Stimulated activated CD8-positive, alpha-beta memory T cell treated with anti-CD3 and anti-CD28 coated beads, Interleukin-12 subunit alpha, Interleukin-12 subunit beta, amount 100 ng/mL, for 24 hours (primary cell): ENCODE measurements around the gene MMADHC.
A peak's percentile ranks its signal among the peaks of the same experiment; 100 is the strongest.

Experiments
- DNase-seq: peaks from one replicate; pipeline ENCODE4 v3.0.0-alpha.2; 2020; ENCODE audit errors: extremely low read depth

The MMADHC gene

DNA sequence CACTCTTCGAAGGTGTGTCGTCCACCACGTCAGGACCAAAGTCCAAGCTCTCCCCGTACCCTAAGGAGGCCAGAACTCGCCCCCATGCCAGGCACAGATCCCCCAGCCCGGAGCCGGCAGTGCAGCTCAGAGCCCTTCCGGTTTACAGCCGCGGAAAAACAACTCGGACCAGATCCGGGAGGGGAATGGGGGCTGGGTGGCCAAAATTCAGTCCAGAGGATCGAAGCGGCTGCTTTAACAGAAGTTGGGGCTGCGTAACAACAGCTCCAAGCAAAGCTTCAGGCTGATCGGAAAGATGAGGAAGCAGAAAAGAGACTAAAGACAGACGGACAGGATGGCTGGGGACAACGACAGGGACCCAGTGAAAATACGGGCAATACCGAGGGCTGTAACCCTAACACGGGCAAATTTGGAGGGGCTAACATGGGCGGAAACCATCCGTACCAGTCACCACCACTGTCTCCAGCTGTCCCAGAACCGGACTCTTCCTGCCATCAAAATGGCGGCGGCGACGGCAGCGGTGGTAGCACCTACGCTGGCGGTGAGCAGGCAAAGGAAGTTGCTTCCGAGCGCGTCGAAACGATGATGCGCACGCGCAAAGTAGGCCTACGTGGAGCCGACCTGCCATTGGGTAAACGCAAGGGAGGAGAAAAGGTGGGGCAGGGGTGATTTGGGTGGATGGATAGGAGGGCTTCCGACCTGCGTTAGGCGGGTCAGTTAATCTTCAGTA is at the start of gene MMADHC:
Gene MMADHC (minus strand): TSS at position 556 of the 730 bp plus-strand sequence. CDS start 678 bp downstream, outside the sequence.
- DNase-seq: peak; percentile 86

DNA sequence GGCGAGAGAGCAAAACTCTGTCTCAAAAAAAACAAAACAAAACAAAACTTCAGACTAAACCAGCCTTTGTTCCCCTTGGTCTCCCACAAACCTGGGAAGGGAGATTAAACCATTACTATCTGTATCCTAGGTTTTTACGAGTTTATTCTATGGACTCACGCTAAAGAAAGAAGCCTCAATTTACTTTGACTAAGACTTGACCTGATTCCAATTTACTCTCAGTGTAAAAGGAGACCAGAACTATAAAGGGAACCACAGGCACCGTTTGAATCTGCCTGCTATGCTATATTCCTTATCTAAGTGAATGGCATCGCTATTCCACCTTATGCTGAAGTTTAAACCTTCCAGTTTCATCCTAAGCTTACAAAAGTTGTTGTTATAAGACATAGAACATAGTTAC is 46.5 kb upstream of the MMADHC start:
- no peak for DNase-seq

DNA sequence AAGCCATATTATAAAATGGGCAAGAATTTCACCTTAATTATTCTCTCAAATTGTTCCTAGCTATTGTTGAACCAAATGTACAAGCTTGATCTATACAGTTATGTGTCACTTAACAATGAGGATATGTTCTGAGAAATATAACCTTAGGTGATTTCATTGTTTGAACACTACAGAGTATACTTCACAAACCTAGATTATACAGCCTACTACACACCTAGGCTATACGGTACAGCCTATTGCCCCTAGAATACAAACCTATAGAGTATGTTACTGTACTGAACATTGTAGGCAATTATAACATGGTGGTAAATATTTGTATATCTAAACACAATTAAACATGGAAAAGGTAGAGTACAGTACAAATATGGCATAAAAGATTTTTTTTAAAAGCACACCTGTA is 42.9 kb upstream of the MMADHC start:
- DNase-seq: no peak

DNA sequence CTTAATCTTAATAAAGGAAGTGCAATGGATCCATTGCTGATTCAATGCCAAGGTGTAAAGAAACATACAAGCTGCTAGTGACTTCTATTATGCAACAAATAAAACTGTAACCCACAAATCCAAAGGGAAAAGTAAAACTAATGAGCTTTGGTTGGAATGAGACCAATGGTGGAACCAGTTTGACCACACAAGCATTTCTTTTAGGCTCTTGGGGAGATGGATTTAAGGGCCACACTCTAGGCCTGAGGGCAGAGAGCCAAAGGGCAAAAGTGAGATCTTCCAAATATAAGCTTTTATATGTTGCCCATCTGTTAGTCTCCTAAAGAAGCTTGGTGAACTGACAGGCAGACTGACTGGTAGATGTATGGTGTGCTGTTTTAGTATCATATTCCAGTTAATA is 41.5 kb upstream of the MMADHC start:
- no peak for DNase-seq

DNA sequence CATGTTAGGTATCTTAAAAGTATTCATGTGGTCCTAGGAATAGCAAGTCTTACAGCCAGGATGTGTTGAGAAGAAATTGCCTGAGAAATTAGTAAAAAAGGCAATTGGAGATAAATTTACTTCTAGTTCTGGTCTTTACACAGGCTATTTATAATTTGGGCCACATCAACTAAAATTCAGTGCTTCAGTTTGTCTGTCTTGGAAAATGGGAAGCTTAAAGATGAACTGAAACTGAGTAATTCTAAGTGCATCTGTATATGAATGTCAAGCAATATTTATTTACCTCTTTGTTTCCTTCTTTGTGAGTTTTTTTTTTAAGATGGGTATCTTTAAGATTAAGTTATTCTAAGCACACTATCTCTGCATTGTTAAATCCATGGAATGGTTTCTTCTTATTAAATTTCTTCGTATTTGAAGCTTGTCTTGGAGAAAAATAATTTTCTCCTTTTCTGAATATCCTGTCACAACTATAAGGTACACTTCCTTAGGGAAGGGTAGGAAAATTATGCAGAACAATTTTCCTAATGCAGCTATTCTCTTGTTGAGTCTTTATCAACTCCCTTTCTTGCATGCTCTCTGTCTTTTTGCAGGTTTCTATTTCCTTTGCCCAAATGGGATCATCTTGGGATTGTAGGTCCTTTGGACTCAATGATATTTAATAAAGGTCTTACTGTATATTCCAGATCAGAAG is 39.7 kb upstream of the MMADHC start:
- DNase-seq: no peak

DNA sequence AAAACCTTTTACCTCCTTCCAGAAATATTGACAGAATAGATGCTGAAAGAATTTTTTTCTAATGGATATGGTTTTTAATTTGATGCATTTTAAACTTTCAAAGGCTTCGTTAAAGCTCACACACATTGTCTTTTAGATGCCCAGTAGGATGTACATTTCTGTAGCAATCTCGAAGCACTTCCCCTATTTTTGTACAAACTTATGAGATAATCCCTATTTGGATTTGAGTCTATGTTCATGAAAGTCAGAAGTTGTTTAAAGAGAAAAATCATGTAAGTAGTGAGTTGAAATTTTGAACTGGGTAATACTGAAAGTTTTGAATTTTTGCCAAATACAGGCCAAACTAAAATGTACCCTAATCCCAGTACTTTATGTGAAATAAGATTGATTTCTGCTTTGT is 38.1 kb upstream of the MMADHC start:
- no peak for DNase-seq

DNA sequence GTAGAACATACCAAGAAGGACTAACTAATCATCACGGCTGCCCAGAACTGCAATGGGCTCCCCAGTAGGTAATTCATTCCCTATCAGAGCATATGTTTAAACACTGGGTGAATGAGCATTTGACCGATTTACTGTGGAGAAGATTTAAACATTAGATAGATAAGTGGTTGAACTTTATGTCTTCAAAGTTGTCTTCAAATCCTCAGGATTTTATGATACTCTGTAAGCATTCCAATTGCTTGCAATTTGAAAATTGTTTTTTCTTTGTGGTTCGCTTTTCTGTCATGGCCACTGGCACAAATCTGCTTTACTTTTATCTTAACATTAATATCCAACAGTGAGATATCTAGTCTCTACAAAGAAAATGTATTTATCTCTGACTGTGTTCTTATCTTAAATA is 37.7 kb upstream of the MMADHC start:
- no peak for DNase-seq

DNA sequence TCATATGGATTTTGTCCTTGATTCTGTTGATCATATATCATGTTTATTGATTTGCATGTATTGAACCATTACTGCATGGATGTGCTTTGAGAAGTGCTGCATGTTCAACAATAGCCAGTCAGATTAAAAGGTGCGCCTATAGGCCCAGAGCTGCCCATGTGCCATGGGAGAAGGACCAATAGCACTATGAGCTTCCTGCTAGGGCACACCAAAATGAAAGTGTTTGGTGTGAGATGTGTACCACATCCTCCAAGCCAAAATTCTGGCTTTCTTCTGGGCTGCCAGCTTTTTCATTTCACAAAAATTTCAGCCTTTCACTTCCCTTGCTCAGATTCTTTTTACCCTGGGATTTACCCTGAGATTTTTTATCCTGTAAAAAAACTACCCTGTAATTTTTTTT is 34.8 kb upstream of the MMADHC start:
- DNase-seq: no peak

DNA sequence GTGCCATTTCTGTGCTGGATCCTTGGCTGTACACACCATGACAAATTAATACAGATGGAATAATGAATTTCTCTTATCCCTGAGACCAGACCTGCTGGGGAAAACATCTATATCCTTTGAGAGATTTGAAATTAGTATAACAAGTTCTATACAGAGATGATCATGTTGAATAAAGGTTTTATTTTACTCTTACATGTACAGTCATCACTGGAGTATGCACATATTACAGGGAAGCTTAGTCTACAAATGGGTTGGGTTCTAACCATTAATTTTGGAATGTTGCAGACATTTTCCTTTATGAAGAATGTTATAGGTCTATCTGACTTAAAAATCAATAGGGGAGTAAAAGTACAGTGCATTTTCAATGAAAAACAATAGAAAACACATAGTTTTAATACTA is 29.9 kb upstream of the MMADHC start:
- no peak for DNase-seq

DNA sequence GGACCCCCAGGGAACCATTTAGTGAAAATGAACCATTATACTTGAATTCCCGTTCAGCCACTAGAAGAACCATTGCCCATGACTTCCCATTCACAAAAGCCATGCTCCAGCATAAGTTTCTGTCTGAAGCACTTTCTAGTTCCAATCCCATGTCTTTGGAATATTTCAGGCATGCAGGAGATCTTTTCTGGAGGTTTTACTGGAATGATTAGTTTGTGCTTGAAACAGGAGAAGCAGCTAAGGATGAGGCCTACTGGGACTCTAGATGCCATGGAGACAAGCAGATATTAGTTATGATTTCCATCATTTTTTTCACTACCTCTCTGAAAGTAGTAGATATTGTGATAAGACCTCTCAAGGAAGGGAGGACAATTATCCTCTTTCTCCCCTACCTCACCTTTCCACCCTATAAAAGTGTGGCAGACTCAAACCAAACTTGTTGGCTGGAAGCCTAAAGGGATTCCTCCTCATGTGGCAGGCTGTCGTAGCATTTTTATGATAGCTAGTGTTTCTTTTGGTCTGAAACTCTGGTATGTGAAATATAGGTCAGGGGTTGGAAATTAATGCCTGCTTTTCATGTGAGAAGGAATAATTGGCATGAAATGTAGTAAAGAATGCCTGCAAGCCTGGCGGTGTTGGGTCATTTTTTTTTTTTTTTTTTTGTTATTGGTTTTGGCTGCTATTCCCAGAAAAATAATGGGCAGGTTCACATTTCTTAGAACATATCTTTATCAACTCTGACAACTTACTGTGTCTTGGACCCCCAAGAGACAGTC is 29.3 kb upstream of the MMADHC start:
- no peak for DNase-seq

DNA sequence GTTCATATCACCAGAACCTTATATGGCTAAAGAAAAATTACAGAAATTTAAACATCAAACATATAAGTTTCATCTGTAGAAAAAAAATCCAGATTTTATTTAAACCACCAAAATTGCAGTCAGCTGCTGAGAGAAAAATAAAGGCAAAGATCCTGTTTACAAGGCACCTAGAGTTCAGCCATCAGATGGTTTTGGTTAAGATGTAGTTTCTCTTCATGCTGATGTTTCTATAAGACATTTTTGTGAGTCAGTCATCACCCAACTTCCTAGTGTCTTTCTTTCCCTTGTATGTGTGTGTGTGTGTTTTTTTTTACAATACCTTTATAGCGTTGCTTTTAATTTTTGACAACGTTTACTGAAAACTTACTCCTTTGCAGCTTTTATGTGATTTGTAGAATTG is 26.1 kb upstream of the MMADHC start:
- no peak for DNase-seq

DNA sequence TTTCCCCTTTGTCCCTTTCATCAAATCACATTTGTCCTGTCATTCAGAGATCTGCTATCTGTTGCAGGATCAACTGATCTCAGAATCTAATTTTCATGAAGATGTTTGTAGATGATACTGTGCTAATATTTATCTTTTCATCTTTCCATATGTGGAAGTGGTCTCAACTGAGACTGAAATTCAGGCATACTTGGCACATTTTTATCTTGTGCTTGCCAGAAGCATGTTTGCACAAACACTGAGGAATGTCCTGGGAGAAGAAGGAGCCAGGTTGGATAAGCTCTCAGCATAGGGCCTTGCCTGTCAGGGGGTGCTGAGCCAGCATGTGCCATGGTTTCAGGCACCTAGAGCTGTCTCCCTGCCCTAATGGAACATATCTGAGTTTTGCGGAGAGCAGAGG is 24.5 kb upstream of the MMADHC start:
- no peak for DNase-seq

DNA sequence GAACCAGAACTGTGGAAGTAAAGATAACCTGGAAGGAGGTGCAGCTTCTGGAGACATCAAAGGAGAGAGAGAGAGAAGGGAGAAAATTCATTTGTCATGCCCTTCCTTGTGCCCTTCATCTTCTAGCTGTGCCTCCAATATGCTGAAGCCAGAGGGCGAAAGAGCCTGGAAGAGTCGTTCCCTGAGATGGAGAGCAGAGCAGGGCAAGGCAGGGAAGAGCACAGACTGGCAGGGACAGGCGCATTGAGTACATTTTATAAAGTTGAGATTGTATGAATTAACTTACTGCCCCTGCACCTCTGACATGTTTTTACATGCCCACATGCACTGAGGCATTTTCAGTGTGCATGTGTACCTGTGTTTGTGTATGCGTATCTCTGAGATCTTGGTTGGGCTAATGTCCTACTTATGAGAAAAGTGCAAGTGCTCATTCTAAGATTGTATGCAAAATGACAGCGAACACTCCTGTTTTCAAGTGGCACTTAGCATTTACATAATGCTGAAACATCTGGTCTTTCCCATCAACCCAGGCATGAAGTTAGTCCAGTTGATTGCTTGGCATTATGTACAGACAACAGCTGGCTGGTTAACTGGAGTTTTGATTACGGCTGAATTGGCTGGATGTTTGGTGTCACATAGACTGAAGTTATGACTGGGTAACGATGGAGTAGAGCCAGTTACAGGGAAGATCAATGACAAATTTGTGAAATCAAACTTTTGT is 23.7 kb upstream of the MMADHC start:
- no peak for DNase-seq

DNA sequence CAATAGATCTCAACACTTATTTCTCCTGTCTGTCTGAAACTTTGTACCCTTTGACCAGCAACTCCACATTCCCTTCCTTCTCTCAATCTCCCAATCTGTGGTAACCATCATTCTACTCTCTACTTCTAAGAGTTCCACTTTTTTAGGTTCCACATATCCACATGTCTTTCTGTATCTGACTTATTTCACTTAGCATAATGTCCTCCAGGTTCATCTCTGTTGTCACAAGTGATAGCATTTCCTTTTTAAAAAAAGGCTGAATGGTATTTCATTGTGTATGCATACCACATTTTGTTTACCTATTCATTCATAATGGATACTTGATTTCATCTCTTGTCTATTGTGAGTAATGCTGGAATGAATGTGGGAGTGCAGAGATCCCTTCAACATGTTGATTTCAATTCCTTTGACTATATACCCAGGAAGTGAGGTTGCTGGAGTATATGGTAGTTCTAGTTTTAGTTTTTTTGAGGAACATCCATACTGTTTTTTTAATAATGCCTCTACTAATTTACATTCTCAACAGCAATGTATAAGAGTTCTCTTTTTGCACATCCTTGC is 18.8 kb upstream of the MMADHC start:
- no peak for DNase-seq

DNA sequence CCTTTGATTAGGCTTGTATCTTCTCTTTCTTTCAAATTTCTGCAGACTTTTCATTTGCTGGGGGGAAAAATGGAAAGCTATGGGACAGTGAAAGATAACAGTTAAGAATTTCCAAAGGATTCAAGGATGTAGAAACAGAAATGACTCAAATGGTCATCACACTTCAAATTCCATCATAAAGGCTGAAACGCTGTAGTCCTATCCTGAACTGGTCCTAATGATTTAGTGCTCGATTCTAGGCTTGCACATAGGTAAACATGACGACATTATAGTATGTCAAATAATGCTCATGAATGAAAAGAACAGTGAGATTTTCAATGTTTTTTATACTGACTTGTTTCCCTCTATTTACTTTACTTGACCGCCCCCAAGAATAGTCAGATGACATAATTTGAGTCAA is 15.7 kb upstream of the MMADHC start:
- no peak for DNase-seq

DNA sequence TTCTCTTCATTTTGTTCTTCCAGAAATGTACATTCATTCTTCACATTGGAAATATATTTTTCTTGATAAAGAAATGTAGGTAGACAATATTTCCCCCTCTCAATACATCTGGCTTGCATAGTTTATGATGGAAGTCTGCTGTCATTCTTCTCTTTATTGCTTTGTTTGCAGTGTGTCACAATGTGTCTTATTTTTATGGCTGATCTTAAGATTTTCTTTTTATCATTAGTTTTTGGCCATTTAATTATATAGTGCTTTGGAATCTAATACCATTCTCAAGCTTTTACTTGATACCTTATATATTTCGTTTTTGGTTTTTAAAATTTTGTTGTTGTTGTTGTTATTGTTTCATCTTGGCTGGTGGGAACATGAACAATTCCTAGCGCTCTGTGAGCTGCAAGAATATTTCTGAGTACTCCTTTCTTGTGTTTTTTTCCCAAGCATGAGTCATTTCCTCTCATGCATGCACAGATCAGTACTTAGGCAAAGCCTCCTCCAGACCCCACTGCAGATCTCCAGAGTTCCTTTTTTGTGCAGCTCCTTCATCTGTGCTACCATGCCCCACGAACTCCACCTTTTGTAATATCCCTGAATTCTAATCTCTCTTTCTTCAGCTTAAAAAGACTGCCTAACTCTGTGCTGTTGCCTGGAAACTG is 13.7 kb upstream of the MMADHC start:
- no peak for DNase-seq

DNA sequence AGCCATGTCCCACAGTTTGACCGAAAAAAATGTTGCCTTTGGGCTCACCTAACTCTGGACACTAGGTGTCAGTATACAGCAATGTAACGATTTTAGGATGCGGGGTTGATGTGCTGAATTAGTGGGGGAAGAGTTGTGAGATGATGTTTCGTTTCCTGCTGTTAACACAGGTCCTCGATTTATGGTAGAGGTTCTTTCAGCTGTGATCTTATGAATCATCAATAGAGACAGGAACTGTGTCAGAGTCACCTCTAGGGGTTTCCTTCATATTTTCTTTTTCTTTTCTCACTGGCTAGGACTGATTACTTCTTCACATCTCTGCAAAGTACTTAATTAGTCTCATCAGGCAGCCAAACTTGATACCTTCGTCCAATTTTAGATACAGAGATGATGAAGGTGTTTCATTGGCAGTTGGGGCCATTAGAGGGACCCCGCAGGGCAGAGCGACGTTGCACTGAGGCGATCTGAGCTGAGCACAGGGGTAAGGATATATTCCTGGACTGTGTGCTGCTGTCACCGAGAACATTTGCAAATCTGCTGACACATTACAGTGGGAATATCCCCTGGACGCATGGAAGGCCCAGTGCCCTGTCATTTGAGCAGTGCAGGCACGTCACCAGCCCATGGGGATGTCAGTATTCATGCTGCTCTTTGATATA is 10.2 kb upstream of the MMADHC start:
- DNase-seq: peak; percentile 3

DNA sequence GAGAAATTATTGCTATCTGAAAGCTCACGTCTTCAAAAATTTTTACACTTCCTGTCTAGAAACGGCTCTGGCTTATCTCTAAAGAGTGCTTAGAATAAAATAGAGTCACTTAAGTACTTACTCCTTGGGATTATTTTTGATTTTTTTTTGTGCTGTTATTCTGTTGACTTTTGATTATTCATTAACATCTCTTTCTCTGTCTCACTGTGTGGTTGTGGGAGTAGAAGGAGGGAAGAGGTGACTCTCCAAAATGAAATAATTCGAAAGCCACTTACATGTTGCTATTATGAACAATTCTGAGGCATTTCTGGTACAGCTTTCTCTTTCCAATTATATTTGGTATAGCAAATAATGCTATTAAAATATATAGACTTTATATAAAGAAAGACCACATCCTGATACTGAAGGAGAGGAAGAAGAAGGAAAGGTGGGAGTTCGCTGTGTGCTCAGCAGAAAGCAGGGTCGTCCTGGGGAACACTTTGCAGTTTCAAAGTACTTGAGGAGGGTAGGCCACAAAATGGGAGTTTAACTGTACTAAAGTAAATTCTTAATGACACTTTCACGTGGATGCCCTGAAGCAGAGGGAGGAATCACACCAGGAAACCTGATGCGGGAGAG is 9.6 kb upstream of the MMADHC start:
- DNase-seq: no peak

DNA sequence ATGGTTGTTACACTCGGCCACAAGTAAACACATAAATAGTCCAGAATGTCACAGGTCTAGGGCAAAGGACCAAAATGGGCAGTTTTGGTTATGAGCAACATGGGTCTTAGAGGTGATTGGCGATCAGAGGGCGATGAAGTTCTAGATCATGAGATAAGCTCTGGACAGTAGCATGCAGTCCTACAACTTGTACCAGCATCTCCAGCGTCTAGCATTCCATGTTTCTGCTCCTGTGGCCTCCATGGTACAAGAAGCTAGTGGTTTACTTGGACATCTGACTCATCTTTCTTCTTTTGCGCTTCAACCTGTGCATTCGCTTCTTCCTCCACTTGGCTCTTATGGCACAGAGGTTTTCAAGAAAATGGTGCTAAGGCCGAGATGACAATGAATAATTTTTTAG is 8.9 kb upstream of the MMADHC start:
- DNase-seq: no peak
